ENCODE measurements around the gene ZER1. TPM values are rescaled to one million over a fixed set of nuclear protein-coding genes. Genes with fewer than 3 reads are reported as not detected.
"Not testable (repeated sequence)": the region's sequence is repeated elsewhere in the genome, so short reads cannot be mapped to it uniquely, and the experiment has no call there.

The ZER1 gene
- polyA plus RNA-seq, 3 donors = 35.5 to 43.2 (median 38.9) TPM

DNA sequence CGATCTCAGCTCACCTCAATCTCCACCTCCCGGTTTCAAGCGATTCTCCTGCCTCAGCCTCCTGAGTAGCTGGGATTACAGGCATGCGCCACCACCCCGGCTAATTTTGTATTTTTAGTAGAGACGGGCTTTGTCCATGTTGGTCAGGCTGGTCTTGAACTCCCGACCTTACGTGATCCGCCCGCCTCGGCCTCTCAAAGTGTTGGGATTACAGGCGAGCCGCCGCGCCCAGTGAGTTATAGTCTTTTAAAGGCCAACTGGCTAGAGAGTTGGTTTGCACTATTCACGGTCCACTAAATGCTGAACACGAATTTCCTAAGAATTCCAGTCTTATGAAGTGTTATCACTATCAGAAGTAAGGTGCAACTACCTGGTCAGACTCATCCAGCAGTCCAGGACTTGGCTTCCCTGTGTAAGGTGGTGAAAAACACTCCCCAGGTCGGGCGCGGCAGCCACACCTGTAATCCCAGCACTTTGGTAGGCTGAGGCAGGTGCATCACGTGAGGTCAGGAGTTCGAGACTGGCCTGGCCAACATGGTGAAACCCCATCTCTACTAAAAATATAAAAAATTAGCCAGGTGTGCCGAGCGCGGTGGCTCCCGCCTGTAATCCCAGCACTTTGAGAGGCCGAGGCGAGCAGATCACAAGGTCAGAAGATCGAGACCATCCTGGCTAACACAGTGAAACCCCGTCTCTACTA is 72.5 kb downstream of the ZER1 start:
- not testable (repeated sequence) for DNase-seq

DNA sequence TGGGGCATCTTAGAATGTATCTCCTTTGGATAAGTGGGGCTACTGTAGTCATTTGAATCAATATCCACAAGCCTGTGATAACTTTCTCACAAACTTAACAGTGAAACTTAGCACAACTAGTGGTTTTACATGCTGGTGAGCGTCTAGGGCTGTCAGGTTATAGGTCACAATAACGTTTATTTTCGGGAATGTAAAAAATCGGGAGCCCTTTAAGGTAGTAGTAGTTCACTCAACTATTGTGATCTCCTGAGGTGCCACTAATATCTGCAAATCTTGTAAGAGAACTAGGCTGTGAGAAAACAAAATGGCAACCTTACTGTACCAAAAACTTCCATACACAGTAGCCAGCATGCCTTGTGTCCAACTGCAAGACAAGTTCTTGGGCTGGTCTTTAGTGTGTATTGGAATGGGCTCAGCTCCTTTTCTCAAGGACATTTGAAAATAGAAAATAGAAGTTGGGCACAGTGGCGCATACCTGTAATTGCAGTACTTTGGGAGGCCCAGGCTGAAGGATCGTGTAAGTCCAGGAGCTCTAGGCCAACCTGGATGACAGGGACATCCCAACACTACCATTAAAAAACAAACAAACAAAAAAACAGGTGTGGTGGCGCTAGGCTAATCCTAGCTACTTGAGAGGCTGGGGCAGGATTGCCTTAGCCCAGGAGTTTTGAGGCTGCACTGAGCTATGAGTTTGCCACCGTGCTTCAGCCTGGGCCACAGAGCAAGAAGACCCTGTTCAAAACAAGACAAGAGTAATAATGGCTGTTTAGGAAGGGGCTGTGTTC is 74.6 kb downstream of the ZER1 start:
- DNase-seq = no peak

DNA sequence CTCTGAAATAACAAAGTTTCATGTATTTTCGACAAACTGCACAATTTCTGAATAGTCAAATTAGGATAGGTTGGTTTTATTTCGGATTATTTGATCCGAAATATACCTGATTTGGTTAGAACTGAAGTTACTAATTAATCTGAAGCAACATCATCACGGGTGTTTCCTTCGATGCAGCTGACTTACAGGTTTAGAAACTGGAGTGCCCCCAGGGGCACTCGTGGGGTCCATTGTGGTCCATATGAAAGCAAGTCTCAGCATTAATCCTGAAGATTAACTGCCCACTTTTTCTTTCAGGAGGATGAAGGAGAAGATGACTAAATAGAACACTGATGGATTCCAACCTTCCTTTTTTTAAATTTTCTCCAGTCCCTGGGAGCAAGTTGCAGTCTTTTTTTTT is 77.4 kb downstream of the ZER1 start:
- no peak for DNase-seq

DNA sequence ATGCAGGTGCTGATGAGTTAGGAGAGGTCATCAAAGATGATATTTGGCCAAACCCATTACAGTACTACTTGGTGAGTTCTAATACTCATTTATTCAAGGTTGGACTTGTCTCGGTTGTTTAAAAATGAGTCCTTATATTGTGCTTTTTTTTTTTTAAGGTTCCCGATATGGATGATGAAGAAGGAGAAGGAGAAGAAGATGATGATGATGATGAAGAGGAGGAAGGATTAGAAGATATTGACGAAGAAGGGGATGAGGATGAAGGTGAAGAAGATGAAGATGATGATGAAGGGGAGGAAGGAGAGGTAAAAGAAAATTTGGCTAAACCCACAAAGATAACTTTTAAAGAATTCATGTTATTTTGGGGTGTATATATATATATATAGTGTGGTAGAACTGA is 78.0 kb downstream of the ZER1 start:
- DNase-seq = not testable (repeated sequence)

DNA sequence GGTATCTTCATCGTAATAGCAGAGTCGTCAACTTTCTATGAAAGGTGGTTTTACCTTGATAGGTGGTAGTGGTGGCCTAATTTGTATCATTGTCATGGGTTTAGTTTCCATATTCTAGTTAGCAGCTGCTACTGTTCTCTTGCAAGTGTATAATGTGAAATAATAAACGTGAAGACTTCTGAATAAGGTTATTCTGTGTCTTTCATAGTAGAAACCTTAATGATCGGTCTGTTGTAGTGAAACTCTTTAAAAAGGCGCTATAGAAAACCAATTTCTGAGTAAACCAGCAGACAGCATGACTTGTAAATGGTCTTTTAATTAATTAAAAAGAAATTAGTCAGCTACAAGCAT is 81.1 kb downstream of the ZER1 start:
- no peak for DNase-seq

DNA sequence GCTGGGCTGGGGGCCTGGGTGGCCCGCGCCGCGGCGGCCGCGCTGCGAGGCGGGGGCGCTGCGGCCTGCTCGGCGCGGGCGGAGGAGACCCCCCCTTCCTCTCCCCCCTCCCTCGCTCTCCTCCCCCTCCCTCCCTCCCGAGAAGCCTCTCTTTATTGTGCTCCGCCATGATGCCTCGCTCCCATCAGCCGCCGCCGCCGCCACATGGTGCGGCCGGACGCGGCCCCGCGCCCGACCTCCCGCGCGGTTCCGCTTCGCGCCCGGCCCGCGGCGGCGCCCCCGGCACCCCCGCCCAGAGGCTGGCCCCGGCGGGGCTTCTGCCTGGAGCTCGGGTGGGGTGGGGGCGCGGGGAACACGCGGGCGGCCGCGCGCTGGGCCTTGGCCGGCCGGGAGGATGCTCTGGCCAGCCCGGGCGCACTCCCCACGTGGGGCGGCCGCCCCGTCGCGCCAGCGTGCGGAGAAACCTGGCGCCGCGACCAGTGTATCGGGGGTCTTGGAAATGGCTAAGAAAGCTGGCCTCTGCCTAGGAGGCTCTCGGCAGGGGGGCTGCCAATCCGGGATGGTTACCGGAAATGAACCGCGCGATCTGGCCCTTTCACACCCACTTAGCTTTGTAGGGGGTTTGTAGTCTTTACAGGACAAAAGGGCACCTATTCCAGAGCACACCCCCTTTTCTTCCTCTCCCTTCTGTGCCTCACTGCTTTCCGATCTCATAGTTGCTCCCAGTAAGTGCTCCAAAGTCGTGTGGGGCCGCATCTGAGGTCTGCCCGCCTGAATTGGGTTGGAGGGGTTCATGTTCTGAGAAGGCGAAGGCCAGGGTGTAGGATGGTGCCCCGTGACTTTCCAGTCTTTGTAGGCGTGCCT is 81.7 kb downstream of the ZER1 start:
- DNase-seq = peak; percentile 40

DNA sequence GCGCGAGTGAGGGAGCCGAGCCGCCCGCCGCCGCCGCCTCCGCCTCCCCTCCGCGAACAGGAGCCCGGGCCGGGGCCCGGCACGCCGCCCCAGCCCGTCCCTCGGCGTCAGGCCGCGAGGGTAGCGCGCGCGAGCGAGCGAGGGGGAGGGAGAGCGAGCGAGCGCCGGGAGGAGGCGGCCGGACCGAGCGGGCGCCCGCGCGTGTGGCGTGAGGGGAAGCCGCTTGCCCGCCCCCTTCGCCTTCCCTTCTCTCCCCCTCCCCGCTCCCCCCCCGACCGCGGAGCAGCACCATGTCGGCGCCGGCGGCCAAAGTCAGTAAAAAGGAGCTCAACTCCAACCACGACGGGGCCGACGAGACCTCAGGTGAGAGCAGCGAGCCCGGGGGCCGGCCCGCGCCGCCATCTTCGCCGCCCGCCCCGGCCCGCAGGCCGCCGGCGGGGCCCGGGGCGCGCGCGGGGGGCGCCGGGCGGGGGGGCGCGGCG is 82.4 kb downstream of the ZER1 start:
- peak; percentile 42 for DNase-seq

DNA sequence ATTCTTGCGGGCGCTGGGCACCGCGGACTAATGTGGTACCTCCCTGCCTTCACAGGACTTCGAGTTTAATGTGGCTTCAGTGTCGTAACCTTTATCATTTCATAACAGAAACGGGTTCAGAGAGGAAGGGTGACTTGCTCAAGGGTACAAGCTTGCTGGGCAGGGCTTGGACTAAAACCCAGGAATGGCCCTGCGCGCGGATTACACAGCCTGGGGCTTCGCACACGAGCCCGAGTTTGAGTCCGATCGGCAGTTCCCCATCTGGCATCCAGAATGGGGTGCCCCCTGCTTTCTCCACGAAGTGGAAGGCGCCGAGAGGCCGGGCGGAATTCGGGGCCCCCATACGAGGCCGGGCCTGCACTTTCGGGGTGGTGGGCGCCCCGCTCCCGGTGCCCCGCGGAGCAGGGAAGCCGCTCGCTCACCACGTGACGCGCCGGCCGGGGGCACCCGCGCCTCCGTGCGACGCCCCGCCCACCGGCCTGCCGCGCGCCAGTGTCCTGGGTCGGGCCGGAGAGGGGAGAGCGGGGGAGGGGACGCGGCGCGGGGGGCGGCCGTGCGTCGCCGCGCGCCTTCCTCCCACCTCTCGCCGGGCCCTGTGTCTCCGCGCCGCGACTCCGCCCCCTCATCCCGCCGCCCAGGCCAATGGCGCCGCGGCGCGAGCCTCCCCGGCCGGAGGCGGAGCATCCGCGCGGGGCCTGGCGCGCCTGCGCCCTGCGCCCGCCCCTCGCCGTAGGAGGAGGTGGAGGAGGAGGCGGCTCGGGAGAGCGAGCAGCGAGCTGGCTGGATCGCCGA is 83.0 kb downstream of the ZER1 start, which contains the start of gene SET:
Gene SET (plus strand): TSS at position 722 of the 792 bp plus-strand sequence. CDS start 361 bp downstream, outside the sequence.
- DNase-seq = peak; percentile 94

DNA sequence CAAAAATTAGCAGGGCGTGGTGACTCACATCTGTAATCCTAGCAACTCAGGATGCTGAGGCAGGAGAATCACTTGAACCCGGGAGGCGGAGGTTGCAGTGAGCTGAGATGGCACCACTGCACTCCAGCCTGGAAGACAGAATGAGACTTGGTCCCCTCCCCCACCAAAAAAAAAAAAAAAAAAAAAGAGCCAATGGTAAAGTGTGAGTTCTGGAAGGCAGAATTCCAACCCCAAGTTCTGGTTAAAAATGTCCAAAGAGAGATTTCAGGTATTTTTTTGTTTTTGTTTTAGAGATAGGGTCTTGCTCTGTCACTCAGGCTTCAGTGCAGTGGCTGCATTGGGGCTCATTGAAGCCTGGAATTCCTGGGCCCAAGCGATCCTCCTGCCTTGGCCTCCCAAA is 84.3 kb downstream of the ZER1 start:
- DNase-seq = no peak

DNA sequence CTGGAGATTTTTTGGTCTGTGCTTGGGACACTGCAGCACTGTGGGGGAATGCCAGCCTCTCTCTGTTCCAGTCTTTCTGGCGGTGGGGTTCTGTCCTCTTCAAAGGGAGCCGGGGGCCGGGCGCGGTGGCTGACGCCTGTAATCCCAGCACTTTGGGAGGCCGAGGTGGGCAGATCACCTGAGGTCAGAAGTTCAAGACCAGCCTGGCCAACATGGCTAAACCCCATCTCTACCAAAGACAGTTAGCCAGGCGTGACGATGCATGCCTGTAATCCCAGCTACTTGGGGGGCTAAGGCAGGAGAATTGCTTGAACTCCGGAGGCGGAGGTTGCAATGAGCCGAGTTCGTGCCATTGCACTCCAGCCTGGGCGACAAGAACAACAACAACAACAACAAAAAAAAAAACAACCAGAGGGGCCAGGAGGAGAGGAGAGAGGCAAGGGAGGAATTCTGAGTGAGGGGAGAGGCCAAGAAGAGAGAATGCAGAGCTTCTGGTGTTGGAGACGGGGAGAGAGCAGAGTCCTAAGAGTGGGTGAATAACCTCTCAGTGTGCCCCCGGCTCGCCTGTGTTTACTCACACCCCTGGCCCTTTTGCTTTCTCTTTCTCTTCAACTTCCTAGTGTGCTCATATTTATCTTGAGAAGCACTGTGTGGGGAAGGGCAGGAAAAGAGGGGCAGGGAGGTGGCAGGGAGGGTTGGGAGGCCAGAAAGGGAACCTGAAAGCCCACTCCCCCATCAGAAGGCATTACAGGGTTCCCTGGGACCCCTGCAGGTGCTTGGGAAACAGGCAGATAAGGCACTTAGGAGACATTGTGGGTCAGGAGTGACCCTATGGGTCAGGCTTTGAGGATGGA is 85.9 kb downstream of the ZER1 start:
- no peak for DNase-seq

DNA sequence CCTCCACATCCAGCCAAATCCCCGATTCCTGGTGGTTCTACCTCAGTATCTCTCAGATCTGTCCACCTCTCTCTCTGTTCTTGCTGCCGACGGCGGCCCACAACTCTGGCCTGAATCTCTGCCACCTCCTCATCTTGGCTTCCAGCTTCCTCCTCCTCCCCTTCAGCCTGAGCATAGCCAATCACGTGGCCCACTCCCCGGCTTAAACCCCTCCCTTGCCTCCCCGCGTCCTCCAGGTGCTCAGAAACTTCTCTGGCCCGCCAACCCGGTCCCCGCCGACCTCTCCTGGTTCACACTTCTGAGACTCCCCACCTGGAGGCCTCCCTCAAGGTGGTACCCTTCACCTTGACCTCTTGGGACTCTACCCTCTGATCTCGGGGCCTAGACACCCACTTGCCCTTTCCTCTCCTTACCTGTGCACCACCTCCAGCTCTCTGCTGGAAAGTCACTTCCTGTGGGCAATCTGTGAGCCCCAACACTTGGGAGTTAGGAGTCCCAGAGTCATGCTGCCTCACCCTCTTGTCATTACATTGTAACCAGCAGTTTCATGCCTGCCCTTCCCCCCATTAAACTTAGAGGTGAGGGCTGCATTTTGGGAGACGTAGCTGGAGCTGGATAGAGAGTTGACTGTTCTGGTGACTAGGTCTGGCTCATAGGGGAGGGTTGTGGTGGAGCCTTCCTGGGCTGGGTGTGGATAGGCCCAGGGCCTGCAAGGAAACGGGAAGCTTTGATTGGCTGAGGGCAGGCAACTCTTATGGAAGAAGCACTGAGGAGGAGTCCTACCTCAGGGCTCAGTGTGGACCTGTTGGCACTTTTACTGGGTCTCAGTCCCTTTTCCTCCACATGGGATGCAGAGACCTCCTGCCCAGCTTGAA is 87.2 kb downstream of the ZER1 start:
- DNase-seq = peak; percentile 71

DNA sequence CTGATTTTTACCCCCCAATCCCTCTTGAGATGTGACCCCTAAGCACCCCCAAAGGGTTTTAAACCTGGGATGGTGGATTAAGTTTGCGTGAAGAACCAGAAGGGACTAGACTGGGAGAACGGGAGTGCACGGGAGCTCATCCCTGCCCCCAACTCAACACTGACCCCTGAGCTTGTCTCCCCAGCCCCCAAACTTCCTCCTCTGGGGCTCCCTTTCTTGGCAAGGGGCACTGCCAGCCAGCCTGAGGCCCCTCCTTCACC is 87.7 kb downstream of the ZER1 start:
- DNase-seq = no peak

DNA sequence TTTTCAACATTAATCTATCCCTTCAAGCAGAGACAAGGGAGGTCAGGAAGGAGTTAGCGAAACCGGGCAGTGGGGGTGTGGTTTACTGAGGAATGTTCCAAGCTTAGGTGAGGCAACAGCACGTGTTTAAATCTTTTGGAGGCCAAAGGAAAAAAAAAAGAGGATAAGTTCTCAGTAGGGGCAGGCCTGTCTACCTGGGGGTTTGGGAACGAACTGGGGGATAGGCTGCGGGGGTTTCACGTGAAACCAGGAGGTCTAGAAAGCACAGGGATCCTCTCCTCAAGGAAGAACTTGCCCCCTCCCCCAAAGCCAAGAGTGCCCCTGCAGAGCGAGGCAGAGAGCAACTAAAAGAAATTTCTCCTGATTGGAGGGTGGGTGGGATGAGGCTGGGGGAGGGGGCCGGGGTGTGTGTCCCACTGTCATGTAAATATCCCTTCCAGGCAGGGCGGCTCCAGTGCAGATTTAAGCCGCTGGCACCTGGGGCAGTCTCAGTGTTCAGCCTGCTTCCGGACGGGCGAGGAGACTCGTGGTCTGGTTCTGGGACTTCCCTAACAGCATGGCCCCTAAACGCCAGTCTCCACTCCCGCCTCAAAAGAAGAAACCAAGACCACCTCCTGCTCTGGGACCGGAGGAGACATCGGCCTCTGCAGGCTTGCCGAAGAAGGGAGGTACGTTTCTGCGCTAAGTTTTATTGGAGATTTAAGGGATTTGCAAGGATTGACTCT is 88.2 kb downstream of the ZER1 start:
- peak; percentile 45 for DNase-seq

Other genes with a start within 250 kb of the ZER1 start
- gene SPTAN1, start 219.3 kb downstream of the ZER1 start, polyA plus RNA-seq (ENCODE audit: insufficient read length in 3 of 3) = 100 to 1,000 TPM; 362 to 483 (median 423) TPM
- gene DYNC2I2, start 115.1 kb downstream of the ZER1 start, polyA plus RNA-seq (ENCODE audit: insufficient read length in 3 of 3) = 10 to 100 TPM; 78.6 to 91.0 (median 86.0) TPM
- gene SET, start 82.7 kb downstream of the ZER1 start, polyA plus RNA-seq (ENCODE audit: insufficient read length in 3 of 3) = 100 to 1,000 TPM; 571 to 647 (median 631) TPM
- gene PKN3, start 69.4 kb downstream of the ZER1 start, polyA plus RNA-seq (ENCODE audit: insufficient read length in 3 of 3) = 10 to 100 TPM; 13.0 to 14.9 (median 13.7) TPM
- gene ZDHHC12, start 47.8 kb downstream of the ZER1 start, polyA plus RNA-seq (ENCODE audit: insufficient read length in 3 of 3) = 10 to 100 TPM; 21.3 to 24.7 (median 23.4) TPM
- gene TBC1D13, start 15.3 kb upstream of the ZER1 start, polyA plus RNA-seq (ENCODE audit: insufficient read length in 3 of 3) = 10 to 100 TPM; 40.1 to 45.5 (median 41.6) TPM
- gene ENDOG, start 46.6 kb upstream of the ZER1 start, polyA plus RNA-seq (ENCODE audit: insufficient read length in 3 of 3) = 10 to 100 TPM in 2 of 3 donors, 1 to 10 TPM in 1; 8.8 to 17.0 (median 15.2) TPM
- gene SPOUT1, start 57.9 kb upstream of the ZER1 start, polyA plus RNA-seq (ENCODE audit: insufficient read length in 3 of 3) = 10 to 100 TPM; 43.6 to 59.1 (median 43.6) TPM
- 10 to 100 TPM; 15.9 to 35.5 (median 29.4) TPM for gene KYAT1, start 110.0 kb upstream of the ZER1 start, polyA plus RNA-seq (ENCODE audit: insufficient read length in 3 of 3)
- gene LRRC8A, start 110.2 kb upstream of the ZER1 start, polyA plus RNA-seq (ENCODE audit: insufficient read length in 3 of 3) = 10 to 100 TPM; 27.9 to 36.2 (median 34.7) TPM
- 10 to 100 TPM; 58.7 to 69.0 (median 63.6) TPM for gene PHYHD1, start 149.1 kb upstream of the ZER1 start, polyA plus RNA-seq (ENCODE audit: insufficient read length in 3 of 3)
- 10 to 100 TPM; 17.8 to 19.8 (median 19.1) TPM for gene DOLK, start 175.7 kb upstream of the ZER1 start, polyA plus RNA-seq (ENCODE audit: insufficient read length in 3 of 3)
- gene NUP188, start 175.8 kb upstream of the ZER1 start, polyA plus RNA-seq (ENCODE audit: insufficient read length in 3 of 3) = 10 to 100 TPM; 43.7 to 61.3 (median 60.5) TPM

Measured in renal pelvis (tissue), 4 donors.